MCF 10A (cell line): ENCODE measurements around the gene XAB2. TPM values are rescaled to one million over a fixed set of nuclear protein-coding genes. Genes with fewer than 3 reads are reported as not detected.

Source experiments
- BruUV-seq: library from RNA; stranded (reverse); fragments of 400-500 nt; replicated peaks from 2 replicates; lab custom pipeline; 2021; lab: Mats Ljungman, UMichigan
- CTCF ChIA-PET: fragments of 300-600 bp; sonication (Branson Sonifier 250); formaldehyde crosslinking; extraction: SDS; loops from one replicate; lab custom pipeline; 2021; ENCODE audit warnings: antibody characterized with exemption, inconsistent platforms; lab: Yijun Ruan, JAX
- POLR2A ChIA-PET: fragments of 300-600, 350-650 bp; sonication (Branson Sonifier 250); formaldehyde crosslinking; extraction: SDS; loops from one replicate; lab custom pipeline; 2020; ENCODE audit warnings: antibody characterized with exemption, inconsistent platforms; lab: Yijun Ruan, JAX
- DNase-seq: peaks from one replicate; pipeline ENCODE4 v3.0.0-alpha.2; 2018; ENCODE audit not compliant: unreplicated experiment
- H3K27ac Mint-ChIP-seq: one replicate; pipeline ENCODE4 v1.8.0; 2022; ENCODE audit warnings: mild to moderate bottlenecking, low read depth, mixed read lengths; ENCODE audit not compliant: unreplicated experiment
- H3K27me3 Mint-ChIP-seq: one replicate; pipeline ENCODE4 v1.8.0; 2022; ENCODE audit warnings: mixed read lengths; ENCODE audit not compliant: insufficient read depth, unreplicated experiment
- H3K36me3 Mint-ChIP-seq: one replicate; pipeline ENCODE4 v1.8.0; 2022; ENCODE audit warnings: mild to moderate bottlenecking, moderate library complexity, mixed read lengths; ENCODE audit not compliant: insufficient read depth, unreplicated experiment
- H3K4me1 Mint-ChIP-seq: one replicate; pipeline ENCODE4 v1.8.0; 2022; ENCODE audit warnings: mixed read lengths; ENCODE audit not compliant: insufficient read depth, unreplicated experiment
- H3K4me3 Mint-ChIP-seq: one replicate; pipeline ENCODE4 v1.8.0; 2022; ENCODE audit warnings: mild to moderate bottlenecking, moderate library complexity, mixed read lengths; ENCODE audit not compliant: unreplicated experiment
- H3K9me3 Mint-ChIP-seq: one replicate; pipeline ENCODE4 v1.8.0; 2022; ENCODE audit warnings: mixed read lengths; ENCODE audit not compliant: unreplicated experiment
- CTCF ChIP-seq: fragments of 200-600 bp; IDR thresholded peaks from one replicate; pipeline ENCODE4 v1.8.0; 2022; ENCODE audit warnings: antibody characterized with exemption, mild to moderate bottlenecking; ENCODE audit not compliant: unreplicated experiment
- intact Hi-C: fragments of 100-400 bp; cut with micrococcal nuclease; formaldehyde crosslinking; loops from 2 replicates; pipeline ENCODE4 v1.14.1; 2022
- total RNA-seq: library from RNA; stranded (reverse); gene quantifications from 2 replicates; pipeline ENCODE4 v1.2.3, GENCODE V29; 2022

XAB2 gene
- total RNA-seq, 1 experiment from 2014 or later: 28.7 TPM

- intact Hi-C loops: no loop called here
- BruUV-seq: no TSS peak
- H3K9me3 Mint-ChIP-seq: no peaks in the 10 kb centered on the region
- peak within 1 kb of the TSS; percentile 80 for H3K4me3 Mint-ChIP-seq
- H3K27me3 Mint-ChIP-seq: no peaks in the 10 kb centered on the region
- ChIA-PET CTCF (interaction anchor here (1.1 to 1.6 kb wide), 4 partner anchors 16 to 64 kb away, joined by 3 to 10 read pairs (median 4); partner anchors contain the start of gene TRAPPC5), POLR2A (interaction anchor here (0.7 to 2.3 kb wide), 6 partner anchors 8 to 68 kb away, joined by 3 to 10 read pairs (median 5); no protein-coding TSS in a partner anchor)
- DNase-seq: peak; percentile 80
- peak within 1 kb of the TSS; percentile 90 for H3K27ac Mint-ChIP-seq
- H3K4me1 Mint-ChIP-seq: peaks cover 5% of the 10 kb centered on the region
- H3K36me3 Mint-ChIP-seq: peaks cover 7% of the 10 kb centered on the region
- TF ChIP-seq CTCF: no peak
Observed at GRCh38 chr19:7636691-7637373, 7.5 kb upstream of the XAB2 start, which contains the start of gene STXBP2. Gene STXBP2, plus strand, starts transcription at chr19:7637110. Its CDS starts 40 bp downstream, at chr19:7637150.

DNA sequence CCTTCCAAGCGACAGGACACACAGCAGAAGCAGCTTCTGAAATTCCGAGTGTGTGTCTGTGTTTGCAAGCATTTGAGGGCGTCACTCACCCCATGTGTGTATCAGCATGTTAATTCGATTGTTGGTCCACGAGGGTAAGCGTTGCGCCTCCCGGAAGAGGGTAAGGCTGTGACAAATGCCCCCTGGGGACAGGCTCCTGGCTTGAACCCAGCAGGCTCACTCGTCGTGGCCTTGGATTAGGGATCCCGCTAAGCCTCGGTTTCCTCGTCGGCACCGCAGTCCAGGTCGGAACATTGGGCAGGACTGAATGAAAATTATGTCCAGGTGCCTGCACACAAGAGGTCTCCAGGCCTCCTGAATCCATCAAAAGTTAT, 7.0 kb upstream of the XAB2 start:
- H3K27ac Mint-ChIP-seq: no peak overlapping the region
- BruUV-seq: no TSS peak
- CTCF ChIA-PET: interaction anchor here (1.1 kb wide), 1 partner anchor 64 kb away, joined by 3 read pairs; no protein-coding TSS in a partner anchor

DNA sequence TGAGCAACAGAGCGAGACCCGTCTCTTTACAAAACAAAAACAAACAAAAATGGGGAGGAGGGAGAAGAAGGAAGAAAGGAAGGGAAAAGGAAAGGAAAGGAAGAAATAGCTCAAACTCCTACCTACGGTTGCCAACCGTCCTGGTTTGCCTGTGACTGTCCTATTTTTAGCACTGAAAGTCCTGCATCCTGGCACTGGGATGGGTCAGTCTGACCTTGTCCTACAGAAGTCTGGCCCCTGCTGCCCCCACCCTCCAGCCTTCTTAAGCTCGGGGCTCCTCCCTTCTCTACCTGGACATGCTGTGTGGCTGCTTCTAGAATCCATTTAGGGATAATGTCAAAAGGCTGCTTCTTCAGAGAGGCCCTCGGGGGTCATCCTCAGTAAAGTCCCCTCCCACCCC, 6.3 kb upstream of the XAB2 start:
- no TSS peak for BruUV-seq
- ChIA-PET POLR2A (interaction anchor here (0.6 to 1.2 kb wide), 5 partner anchors 9 to 165 kb away, joined by 3 to 5 read pairs (median 3); partner anchors contain the start of gene TRAPPC5), CTCF (interaction anchor here (0.6 to 1.1 kb wide), 3 partner anchors 63 to 308 kb away, joined by 3 to 5 read pairs (median 3); partner anchors contain the start of gene TIMM44)
- DNase-seq: no peak
- H3K4me1 Mint-ChIP-seq: peaks cover 5% of the 10 kb centered on the region
- peak overlapping the region; percentile 80 for H3K4me3 Mint-ChIP-seq
- H3K36me3 Mint-ChIP-seq: peaks cover 13% of the 10 kb centered on the region
- no peaks in the 10 kb centered on the region for H3K27me3 Mint-ChIP-seq
- H3K9me3 Mint-ChIP-seq: no peaks in the 10 kb centered on the region
- no peak overlapping the region for H3K27ac Mint-ChIP-seq
- TF ChIP-seq CTCF: no peak
- intact Hi-C loops: no loop called here

More for the DNA sequence above, 7.0 kb upstream of the XAB2 start:
- Mint-ChIP-seq H3K36me3 (peaks cover 12% of the 10 kb centered on the region), H3K27me3 (no peaks in the 10 kb centered on the region), H3K9me3 (no peaks in the 10 kb centered on the region), H3K4me1 (peaks cover 5% of the 10 kb centered on the region), H3K4me3 (peak overlapping the region; percentile 80)
- POLR2A ChIA-PET: interaction anchor here (0.6 to 1.1 kb wide), 2 partner anchors 44 to 166 kb away, joined by 3 read pairs; partner anchors contain the start of gene TRAPPC5
- DNase-seq: no peak
- no peak for TF ChIP-seq CTCF
- intact Hi-C loops: no loop called here

DNA sequence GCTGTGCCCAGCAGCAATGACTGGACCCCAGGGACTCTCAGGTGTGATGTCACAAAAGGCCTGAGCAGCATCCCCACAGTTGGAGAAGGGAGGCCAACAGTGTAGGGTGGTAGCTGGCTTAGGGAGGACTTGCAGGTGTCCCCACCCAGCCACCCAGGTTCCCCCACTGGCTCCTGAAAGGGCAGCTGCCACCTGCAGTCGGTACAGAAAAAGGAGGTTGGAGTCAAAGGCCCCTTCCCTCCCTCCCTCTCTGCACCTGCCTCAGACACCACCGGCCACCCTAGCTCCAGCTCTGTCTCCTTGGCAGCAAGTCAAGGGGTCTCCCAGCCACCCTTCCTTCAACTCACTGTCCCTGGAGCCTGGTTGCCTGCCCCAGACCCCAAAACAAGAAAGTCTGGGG, 4.4 kb upstream of the XAB2 start, which contains the start of gene PCP2:
Gene PCP2, minus strand, starts transcription at position 22 of the 400 bp plus-strand sequence. CDS start 262 bp downstream, outside the sequence.
- H3K27ac Mint-ChIP-seq: no peak within 1 kb of the TSS
- H3K9me3 Mint-ChIP-seq: no peaks in the 10 kb centered on the region

More for the DNA sequence above, 4.4 kb upstream of the XAB2 start, which contains the start of gene PCP2:
- DNase-seq: no peak
- peaks cover 21% of the 10 kb centered on the region for H3K36me3 Mint-ChIP-seq
- ChIA-PET CTCF (interaction anchor here (0.7 to 1.1 kb wide), 3 partner anchors 47 to 67 kb away, joined by 3 to 4 read pairs (median 3); partner anchors contain the start of gene TRAPPC5), POLR2A (interaction anchor here (0.7 kb wide), 1 partner anchor 241 kb away, joined by 3 read pairs; no protein-coding TSS in a partner anchor)
- no peak within 1 kb of the TSS for H3K4me3 Mint-ChIP-seq
- peaks cover 18% of the 10 kb centered on the region for H3K4me1 Mint-ChIP-seq
- intact Hi-C loops: no loop called here
- no peak for TF ChIP-seq CTCF
- H3K27me3 Mint-ChIP-seq: no peaks in the 10 kb centered on the region
- no TSS peak for BruUV-seq
